GM21737 (cell line): ENCODE data around the gene CTRB2.

ENCODE experiments used
- ATAC-seq: cut with Tn5 transposase; IDR thresholded peaks from one replicate; pipeline ENCODE4 v1.9.1; 2021; ENCODE audit warnings: mild to moderate bottlenecking, moderate library complexity; ENCODE audit not compliant: unreplicated experiment

The CTRB2 gene

GRCh38 chr16:75176926-75177325 lies 30.0 kb downstream of the CTRB2 start:
- ATAC-seq: no peak

- ATAC-seq: no peak
These were observed 31.9 kb downstream of the CTRB2 start for GRCh38 chr16:75175074-75175473.

DNA sequence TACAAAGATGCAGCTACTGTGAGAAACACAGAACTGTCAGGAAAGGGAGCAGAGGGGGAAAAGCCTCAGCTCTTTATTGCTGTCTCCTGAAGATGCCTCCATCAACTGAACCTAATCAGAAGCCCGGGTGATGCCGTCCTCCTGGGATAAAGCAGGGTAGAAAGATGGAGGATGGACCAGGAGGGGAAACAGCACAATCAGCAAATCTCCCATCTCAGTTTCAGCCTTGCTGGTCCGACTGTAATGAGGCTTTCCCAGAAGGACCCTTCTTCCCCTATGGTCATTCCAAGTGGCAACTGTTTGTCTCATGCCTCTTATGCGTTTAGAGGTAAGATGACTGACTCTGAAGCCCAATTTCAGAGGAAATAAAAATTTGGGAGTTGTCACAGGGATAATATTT lies 34.4 kb downstream of the CTRB2 start:
- no peak for ATAC-seq

GRCh38 chr16:75169899-75170405 lies 37.0 kb downstream of the CTRB2 start:
- ATAC-seq: no peak

DNA sequence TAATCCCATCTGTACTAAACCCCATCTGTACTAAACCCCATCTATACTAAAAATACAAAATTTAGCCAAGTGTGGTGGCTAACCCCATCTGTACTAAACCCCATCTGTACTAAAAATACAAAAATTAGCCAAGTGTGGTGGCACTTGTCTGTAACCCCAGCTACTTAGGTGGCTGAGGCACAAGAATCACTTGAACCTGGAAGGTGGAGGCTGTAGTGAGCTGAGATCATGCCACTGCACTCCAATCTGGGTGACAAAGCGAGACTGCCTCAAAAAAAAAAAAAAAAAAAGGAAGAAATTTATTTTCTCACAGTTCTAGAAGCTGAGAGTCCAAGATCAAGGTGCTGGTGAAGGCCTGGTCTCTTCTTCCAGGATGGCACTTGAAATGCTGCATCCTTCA lies 46.6 kb downstream of the CTRB2 start:
- ATAC-seq: no peak
